HG03175 (cell line): ENCODE measurements around the gene VGF.
A peak's percentile ranks its signal among the peaks of the same experiment; 100 is the strongest.
"Not testable (repeated sequence)": the region's sequence is repeated elsewhere in the genome, so short reads cannot be mapped to it uniquely, and the experiment has no call there.

Experiments used
- ATAC-seq: cut with Tn5 transposase; IDR thresholded peaks from one replicate; pipeline ENCODE4 v1.9.1; 2021; ENCODE audit warnings: mild to moderate bottlenecking, moderate library complexity; ENCODE audit not compliant: unreplicated experiment

VGF gene

DNA sequence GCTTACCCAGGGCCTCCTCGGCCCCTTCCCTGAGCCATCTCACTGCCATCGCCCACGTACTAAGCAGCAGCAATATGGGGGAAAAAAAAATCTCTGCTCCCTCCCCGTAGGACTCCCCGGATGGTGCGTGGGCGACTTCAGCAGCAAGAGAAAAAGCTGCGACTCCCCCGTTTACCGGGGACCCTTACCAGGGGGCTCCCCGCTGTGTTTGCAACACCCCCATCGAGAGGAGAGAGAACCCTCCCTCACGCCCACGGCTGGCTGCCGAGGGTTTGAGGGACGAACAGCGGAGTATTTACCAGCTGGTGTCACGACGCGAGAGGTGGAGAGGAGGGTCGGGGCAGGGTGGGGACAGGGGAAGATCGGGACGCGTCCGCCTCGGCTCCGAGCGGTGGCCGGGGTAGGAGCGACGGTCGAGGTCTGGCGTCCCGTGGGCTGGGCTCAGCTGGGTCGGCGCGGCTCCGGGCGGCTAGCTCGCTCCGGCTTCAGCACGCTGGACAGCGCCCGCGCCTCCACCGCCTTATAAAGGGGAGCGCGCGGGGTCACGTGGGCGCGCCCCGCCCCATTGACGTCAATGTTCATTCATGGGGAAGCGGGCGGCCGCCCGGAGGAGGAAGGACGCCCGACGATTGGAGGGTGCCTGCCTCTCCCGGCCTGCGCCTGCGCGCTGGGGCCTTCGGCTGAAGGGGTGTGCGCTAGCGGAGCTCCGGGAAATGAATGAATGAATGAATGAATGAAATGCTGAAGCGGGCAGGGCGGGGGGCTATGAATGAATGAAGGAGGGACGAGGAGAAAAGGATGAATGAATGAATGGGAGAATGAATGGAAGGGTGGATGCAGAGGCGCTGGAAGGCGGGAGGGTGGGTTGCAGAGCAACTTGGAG is at the start of gene VGF:
Gene VGF, minus strand, starts transcription at position 495 of the 883 bp plus-strand sequence. CDS start 726 bp downstream, outside the sequence.
- ATAC-seq: peak; percentile 66

DNA sequence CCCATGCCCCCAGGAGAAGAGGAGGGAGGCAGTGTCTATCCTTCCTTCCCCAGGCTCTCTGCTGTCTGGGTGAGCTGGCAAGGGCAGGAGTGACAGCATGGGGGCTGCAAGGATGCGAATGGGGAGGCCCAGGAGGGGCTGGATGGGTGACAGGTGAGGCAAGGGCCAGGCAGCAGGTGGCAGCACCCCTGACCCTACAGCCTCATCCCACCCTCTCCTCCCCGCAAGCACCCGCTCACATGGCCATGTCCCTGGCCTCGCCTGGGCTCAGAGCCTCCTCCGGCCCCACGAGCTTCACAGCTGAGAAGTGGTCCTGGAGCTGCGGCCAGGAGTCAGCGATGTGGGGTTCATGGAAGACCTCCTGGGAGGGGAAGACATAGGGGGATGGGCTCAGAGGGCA is 46.6 kb upstream of the VGF start:
- ATAC-seq: no peak

DNA sequence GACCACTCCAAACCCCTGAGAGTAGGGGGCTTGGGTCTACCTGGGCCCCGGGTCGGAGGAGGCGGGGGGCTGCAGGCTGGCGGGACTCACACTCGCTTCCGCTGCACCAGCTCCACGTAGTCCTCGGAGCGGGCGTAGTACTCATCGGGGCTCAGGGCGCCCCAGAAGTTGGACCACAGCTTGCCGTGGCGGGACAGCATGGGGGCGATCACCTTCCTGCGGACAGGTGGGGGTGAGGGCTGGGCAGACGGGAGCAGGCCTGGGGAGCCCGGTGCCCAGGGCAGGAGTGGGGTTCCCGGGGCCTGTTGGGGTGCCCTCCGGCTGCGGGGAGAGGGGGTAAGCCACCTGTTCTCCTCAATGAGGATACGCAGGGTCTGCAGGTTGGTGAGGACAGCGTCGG is 46.1 kb upstream of the VGF start:
- no peak for ATAC-seq

DNA sequence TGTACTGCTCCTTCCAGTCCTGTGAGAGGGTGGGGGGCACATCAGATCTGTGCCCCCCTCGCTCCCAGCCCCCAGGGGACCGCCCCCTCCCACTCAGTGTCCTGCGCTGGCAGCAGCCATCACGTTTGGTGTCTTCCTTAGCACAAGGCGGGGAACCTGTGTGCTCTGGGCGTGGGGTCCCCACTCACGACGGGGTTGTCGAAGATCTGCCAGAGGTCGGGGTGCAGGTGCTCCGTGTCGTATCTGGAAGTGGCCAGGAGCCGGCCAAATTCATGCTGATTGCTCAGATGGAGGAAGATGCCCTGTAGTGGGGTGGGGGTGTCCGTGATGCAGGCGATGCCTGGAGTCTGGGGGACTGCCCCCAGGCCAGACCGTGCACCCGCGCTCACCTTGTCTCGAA is 44.8 kb upstream of the VGF start:
- no peak for ATAC-seq

DNA sequence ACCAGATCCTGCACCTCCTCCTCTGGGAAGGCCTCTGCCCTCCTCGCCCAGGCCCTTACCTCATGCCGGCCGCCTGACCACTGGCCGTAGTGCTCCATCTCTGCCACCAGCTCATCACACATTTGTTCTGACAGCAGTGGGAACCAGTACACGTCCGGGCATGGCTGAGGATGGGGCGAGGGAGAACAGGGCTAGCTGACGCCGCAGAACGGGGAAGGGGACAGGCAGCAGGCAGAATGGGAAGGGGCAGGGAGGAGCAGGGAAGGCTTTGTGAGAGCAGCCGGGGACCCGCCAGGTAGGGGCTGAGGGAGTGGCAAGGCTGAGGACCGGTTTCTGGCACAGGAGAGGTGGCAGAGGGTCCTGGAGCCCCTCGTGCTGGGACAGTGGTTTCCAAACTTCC is 43.4 kb upstream of the VGF start:
- ATAC-seq: no peak

DNA sequence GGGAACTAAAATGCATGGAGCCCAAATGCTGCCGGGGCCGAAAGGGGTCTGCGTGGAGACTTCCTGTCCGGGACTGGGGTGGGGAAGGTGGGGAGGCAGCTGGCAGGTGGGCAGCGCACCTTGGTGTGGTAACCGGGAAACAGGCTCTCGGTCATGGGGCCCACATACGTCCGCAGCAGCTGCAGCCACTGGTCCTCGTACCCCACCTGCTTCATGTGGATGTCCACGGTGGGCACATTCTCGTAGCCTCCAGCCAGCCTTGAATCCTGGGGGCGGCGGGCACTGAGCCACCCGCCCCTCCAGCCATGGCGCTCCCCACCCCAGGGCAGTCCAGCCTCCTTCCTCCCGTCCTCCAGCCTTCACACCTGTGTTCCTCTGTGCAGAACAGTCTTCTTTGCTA is 42.1 kb upstream of the VGF start:
- ATAC-seq: no peak

GRCh38 chr7:101206665-101207042 is 41.3 kb upstream of the VGF start:
- ATAC-seq: no peak

GRCh38 chr7:101205901-101206664 is 40.7 kb upstream of the VGF start:
- no peak for ATAC-seq

GRCh38 chr7:101203740-101204738 is 38.7 kb upstream of the VGF start:
- not testable (repeated sequence) for ATAC-seq

- no peak for ATAC-seq
Observed at GRCh38 chr7:101202603-101202918, 37.2 kb upstream of the VGF start.

DNA sequence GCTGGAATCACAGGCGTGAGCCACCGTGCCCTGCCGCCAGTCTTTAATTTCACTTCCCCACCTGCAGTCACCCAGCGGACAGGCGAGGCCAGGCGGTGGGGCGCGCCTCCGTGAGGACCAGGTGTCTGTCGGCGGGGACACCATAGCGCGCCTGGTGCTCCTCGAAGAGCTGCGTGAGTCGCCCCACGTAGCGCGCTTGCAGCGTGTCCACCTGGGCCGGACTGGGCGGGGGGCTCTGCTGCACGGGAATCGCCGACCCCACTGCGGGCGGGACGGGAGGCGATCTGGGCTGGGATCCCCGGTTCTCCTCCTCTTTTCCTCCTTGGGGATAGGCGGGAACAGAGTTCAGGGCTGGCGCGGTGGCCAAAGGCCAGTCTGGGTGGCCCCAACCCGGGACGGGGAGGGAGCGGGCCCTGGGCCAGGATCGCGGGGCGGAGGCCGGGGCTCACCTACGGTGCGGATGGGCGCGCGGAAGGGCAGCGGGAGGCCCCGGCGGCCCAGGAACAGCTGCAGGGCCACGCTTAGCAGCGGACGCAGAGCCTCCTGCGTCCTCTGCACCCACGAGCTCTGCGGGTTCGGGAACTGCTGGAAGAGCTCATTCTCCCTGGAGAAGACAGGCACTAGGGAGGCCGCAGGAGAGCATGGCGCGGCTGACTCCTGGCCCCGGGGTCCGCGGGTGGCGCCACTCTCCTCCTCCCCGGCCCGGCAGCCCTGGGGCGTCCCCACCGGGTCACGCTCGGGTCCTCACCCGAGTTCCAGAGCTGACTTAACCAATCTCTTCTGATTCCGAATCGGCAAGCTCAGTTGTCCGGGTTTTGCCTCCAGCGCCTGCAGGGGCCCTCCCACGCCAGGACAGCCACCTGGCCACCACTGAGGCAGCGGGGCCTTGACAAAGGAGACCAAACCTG is 36.6 kb upstream of the VGF start:
- ATAC-seq: no peak

GRCh38 chr7:101200862-101201599 is 35.7 kb upstream of the VGF start, which contains the start of gene MOGAT3:
TSS of gene MOGAT3 (minus strand) at chr7:101201036. CDS start at chr7:101200854, 182 bp downstream.
- no peak for ATAC-seq

DNA sequence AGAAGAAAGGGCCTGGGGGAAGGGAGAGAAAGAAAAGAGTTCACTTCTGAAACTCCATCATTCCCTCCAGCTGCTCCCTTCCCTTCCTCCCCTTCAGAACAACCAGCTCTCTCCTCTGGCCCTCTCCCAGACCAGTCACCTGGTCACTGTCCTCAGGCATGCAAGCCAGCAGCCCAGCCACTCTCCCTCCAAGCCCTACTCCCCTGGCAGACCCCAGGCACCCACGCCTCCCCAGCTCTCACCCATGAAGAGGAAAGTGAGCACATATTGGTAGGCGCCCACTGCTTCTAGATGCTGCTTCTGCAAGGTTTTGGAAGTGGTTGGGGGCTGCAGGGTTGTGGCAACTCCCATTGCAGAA is 35.1 kb upstream of the VGF start:
- no peak for ATAC-seq

DNA sequence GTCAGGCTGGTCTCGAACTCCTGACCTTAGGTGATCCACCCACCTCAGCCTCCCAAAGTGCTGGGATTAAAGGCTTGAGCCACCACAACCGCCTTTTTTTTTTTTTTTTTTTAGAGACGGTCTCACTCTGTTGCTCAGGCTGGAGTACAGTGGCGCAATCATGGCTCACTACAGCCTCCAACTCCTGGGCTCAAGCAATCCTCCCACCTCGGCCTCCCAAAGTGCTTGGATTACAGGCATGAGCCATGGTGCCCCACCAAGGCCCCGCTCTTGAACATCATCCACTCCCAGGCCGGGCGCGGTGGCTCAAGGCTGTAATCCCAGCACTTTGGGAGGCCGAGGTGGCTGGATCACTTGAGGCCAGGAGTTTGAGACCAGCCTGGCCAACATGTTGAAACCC is 34.2 kb upstream of the VGF start:
- not testable (repeated sequence) for ATAC-seq

DNA sequence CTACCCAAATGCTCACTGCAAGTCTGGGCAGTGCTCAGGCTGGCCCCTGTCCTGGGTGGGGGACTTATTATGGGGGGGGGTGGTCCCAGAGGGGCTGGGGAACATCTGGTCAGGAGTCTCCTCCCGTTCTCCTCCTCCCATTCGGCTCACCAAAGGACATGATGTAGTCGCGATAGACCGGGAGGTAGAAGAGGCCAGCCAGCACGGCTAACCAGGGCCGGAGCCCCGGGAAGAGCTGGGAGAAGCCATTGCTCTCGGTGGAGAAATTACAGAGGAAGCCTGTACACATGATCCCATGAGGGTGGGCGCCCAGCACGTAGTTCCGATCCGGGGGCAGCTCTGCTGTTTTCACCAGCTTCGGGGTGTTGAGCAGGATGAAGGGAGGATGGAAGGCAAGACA is 33.1 kb upstream of the VGF start:
- no peak for ATAC-seq

- no peak for ATAC-seq
Observed at GRCh38 chr7:101197991-101198390, 32.6 kb upstream of the VGF start.

DNA sequence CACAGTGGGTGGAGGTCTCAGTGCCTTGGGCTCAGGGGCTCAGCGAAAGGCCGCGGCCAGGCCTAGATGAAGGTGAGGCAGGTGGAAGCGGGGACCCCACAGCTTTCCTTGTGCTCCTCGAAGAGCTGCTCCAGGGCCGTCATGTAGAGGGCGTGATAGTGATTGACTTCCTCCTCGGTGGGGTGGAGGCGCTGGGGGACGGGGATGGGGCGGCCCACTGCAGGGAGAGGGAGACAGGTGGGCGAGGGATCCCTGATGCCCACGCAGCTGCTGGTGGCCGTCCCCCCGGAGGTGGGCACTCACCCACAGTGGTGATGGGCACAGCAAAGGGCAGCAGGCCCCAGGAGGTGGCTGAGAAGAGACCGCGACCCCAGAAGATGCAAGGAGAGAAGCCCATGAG is 30.5 kb upstream of the VGF start:
- ATAC-seq: no peak

DNA sequence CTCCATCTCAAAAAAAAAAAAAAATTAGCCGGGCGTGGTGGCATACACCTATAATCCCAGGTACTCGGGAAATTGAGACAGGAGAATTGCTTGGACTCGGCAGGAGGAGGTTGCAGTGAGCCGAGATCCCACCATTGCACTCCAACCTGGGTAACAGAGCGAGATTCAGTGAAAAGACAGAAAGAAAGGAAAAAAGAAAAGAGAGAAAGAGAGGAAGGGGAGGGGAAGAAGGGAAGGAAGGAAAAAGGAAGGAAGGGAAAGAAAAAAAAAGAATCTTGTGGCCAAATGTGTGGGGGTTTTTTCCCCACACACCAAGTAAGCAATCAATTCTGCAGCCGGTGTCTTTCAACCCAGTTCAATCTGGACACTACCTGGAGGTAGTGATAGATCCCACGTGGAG is 23.7 kb upstream of the VGF start:
- no peak for ATAC-seq

GRCh38 chr7:101186844-101187428 is 21.6 kb upstream of the VGF start:
- no peak for ATAC-seq
